Right hindlimb (tissue), 1 donor: Measurements from ENCODE around the gene ODF2.

Experiments used
- DNase-seq: peaks from one replicate; pipeline ENCODE4 v3.0.0-alpha.2; 2018

The ODF2 gene

DNA sequence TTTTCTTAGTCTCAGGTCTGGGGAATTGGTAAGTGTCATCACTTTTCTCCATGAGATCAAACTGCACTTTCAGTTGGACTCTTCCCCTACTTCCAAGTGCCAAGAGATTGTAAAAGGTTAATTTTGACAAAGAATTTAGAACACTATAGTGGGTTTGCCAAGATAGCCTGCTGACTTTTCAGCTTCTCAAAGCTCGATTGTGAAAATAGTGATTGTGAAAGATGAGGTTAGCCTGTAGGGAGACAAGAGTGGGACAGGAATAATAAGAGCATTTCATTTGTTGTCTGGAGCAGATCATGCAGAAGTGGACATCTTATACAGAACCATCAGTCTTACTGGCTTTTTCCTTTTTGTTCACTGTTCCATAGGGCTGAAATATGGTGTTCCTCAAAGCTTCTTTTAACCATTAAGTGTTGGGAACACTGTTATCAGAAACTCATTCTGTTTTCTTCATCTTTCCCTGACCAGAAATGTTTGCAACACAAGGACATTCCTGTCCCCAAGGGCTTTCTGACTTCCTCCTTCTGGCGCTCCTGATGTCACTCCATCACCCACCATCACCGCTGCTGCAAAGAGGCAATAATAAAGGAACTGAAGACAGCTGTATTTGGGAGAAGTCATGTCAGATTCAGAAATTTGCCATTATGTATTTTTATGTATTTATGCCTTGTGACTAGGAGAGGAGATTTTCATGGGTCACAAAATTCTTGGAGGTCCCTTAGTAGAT is 85.0 kb downstream of the ODF2 start:
- DNase-seq, result no peak

DNA sequence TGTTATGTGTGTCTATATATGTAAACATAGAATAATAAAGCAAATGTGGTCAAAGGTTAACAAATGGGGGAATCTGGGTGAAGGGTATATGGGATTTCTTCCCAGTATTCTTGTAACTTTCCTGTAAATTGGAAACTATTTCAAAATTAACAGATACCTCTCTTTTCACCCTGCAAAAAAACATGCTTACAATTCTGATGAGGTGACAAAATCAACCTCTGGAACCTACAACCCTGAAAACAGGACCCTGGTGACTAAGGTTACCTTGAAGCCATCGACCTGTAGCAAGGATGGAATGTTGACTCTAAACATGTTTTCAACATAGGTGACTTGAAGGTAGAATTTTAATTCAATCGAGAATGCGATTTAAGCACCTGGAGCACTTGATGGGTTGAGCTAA is 90.7 kb downstream of the ODF2 start:
- no peak for DNase-seq

GRCh38 chr9:128548876-128549275 is 93.1 kb downstream of the ODF2 start:
- no peak for DNase-seq

DNA sequence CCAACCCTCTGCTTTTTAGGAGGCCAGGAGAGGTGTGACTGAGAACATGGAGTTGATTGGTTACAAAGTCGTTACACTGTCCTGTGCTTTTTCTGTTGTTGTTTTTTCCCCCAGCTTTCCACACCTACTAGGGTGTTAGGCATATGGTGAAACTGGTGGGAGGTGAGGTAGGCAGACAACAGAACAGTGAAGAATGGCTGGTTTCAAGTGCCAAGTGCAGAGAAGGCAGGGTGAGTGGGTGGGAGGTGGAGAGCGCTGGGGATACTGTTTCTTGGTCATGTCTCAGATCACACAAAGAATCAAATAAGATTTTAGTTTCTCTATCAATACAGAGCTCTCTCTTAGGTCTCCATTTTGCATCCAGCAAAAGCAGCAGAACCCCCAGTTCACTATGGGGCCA is 94.4 kb downstream of the ODF2 start:
- no peak for DNase-seq
